Putamen (tissue), 1 donor: ENCODE data around the gene UBE2U.
A peak's percentile ranks its signal among the peaks of the same experiment; 100 is the strongest.

ENCODE experiments used
- DNase-seq: peaks from one replicate; pipeline ENCODE4 v3.0.0-alpha.2; 2016; ENCODE audit warnings: low spot score

UBE2U gene, protein sequence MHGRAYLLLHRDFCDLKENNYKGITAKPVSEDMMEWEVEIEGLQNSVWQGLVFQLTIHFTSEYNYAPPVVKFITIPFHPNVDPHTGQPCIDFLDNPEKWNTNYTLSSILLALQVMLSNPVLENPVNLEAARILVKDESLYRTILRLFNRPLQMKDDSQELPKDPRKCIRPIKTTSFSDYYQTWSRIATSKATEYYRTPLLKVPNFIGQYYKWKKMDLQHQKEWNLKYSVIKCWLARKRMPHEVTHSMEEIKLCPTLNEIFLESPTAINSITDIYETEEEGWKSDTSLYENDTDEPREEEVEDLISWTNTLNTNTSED

DNA sequence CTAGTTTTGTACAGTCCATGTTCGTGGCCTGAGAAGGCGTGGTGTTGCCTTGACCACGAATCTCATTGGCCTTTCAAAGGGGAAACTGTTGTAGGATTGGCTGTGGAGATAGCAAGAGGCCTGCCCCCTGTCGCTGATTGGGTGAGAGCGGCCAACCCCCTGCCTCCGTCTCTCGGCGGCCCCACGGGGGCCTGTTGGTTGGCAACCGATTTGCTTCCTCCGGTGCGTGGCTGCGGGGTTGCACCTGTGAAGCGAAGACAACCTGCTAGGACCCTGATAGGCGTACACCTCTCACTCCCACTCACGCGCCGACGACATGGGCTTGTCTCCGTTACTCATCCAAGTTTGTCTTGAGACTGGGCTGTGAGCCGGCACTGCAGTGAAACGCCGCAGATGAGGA is at the start of gene UBE2U:
UBE2U (plus strand) TSS at position 204 of the 400 bp plus-strand sequence. CDS start 428 bp downstream, outside the sequence.
- DNase-seq, result no peak

DNA sequence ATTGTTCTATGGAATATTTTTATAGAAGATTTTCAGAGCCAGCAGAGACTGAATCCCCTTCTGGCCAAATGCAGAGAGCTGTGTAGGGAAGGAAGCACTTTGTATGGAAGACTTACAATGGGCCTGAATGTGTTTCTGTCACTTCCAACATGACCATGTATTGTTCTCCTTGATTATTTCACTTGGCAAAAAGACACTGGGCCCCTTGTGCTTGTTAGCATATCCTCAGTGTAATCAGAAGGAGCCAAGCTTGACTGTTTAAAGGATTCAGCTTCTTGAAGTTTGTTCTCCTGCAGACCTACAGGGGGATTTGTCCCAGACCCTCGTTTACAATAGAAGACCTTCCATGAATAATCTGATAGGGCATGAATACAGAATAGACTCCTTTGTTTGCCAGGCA is 48.1 kb upstream of the UBE2U start:
- DNase-seq, result peak; percentile 81

DNA sequence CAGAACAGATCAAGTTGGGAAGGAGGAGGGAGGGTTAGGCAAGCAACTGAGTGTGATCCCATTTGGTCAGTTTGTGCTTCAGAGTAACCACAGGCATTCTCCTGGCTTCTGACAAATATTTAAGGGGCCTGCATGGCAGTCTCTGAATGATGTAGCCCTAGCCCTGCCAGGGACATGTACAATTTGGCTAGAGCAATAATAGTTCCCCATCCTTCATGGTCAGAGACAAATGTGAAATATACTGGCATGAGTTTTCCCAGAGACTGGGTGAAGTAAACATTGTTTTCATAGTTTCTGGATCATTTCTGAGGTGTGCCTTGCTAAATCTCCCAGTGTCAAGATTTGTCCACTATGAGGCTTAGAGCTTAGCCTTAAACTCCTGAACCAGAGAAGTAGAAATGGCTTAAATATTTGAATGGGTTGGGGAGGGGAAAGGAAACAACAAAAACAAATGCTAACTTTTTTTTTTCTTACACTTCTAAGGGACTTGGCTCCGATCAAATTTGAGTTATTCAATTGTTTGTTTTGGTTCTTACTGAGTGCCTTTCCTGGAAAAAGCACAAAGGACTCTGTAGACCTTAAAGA is 42.0 kb upstream of the UBE2U start:
- DNase-seq, result no peak

DNA sequence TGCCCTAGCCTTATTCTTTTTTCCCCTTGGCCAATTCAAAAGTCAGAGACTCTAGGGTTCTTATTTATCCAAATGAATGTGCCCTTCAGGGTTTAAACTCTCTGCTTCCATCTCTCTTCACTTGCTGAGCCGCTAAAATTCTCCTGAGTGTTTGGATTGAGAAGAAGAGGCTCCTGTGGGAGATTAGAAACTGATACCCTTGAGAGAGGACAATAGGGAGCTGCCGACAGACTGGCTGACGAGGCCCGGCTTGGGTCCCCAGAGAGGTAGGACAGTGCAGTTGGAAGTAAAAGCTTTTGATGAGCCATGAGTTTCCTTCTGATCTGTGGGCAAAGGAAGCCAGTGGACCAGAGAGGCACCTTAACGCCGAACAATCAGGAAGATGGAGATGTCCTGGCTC is 41.3 kb upstream of the UBE2U start:
- no peak for DNase-seq

DNA sequence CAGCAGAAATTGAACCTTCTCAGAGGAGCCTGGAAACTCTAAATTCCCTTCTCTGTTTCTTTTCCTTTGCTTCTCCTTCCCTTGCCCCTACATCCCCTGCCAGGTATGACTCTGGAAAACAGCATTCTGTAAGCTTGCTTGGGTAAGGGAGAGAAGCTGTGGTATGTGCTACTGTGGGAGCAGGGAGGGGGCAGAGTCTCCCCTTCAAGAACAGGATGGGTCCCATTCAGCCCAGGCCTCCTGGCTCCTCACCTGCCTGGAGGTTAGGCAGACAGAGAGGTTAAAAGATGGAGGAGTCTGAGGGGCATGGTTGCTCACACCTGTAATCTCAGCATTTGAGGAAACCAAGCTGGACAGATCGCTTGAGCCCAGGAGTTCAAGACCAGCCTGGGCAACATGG is 40.6 kb upstream of the UBE2U start:
- no peak for DNase-seq

DNA sequence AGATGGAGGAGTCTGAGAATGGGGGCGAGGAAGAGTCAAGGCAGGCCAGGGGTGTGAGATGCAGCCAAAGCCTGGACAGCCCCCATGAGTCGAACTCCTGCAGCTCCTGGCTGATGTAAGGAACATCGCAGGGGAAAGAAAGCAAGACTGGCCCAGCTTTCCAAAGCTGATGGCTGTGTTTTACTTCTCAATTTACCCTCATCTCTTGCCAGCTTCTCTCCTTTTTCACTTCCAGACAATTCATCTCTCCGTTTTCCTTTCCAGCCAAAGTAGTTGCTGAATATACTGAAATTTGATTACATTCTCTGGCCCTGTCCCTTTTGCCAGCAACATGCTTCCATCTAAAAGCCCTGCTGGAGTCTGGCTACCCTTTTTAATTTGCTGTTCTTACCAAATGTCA is 40.0 kb upstream of the UBE2U start:
- DNase-seq, result no peak

DNA sequence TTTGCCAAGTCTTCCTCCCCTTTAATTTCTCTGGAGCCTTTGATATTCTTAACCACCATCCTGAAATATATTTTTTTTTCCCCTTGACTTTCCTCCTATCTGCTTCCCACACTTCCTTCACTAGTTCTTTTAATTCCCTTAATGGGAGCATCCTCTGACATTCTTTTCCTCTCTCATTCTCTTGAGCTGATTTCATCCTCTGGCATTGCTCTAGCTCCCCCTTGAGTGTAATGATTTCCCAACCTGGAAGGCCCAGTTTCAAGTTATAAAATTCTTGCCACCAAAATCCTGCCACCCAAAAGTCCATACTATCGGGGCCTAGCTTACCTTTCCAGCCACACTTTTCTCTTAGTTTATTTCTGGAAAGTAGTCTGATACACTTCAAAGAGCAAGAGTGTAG is 39.5 kb upstream of the UBE2U start:
- peak; percentile 15 for DNase-seq

DNA sequence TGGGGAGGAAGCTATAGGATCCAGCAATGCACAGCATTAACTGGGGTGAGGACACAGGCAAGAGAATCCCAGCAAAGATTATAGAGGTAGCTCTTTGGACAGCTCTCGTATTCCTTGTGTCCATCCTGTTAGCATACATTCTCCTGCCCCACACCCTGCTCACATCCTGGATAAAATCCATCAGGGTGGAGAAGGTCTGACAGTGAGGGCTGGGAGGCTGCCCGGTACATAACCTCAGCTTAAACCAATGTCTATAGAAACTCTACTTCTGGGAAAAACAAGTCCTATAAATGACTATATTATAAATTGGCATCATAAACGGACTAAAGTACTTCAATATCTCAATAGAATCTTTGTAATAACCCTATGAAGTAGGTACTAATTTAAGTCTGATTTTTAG is 36.8 kb upstream of the UBE2U start:
- no peak for DNase-seq

DNA sequence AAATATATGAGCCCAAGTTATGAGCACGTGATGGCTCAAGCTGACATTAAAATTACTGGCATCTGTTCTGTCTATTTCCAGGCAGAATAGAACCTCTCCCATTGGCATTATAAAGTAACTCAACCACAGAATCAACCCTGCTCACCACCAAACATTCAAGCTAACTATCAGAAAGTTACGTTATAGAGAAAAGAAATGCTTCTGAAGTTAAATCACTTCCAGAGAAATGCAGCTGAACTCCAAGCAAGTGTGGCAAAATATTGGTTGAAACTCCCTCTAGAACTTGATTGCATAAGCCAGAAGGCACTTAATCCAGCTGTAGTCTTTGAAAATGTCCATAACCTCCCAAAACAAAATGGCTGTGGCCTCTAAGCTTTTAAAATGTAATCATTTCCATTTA is 36.2 kb upstream of the UBE2U start:
- DNase-seq, result no peak

DNA sequence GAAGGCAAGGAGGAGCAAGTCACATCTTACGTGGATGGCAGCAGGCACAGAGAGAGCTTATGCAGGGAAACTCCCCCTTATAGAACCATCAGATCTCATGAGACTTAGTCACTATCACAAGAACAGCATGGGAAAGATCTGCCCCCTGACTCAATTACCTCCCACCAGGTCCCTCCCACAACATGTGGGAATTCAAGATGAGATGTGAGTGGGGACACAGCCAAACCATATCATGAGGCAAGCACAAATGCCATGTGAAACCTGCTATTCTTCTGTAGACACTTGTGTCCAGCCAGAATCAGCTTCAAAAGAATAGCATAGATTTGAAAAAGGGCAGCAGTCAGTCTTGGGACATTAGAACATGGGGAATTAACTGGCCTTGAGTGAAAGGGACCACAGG is 32.2 kb upstream of the UBE2U start:
- no peak for DNase-seq

DNA sequence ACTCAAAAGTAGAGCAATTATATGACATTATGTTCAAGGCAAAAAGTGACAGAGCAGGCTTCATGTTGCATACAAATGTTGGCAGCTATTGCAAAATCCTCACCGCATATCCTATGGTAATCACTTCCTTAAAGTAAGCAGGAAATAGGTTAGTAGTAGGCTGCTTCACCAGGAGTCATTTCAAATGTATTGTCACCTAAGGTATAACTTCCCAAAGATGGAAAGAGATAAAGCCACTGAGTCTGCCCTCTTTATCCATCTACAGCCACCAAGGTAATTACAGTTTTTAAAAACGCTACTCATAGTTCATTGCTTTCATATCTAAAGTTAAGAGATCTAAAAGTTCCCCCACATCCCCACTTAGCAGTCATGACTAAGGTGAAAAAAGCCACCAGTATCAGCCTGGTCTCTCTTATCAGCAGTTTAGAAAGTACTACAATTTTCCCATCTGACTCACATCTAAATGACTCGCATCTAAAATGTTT is 31.6 kb upstream of the UBE2U start:
- no peak for DNase-seq

DNA sequence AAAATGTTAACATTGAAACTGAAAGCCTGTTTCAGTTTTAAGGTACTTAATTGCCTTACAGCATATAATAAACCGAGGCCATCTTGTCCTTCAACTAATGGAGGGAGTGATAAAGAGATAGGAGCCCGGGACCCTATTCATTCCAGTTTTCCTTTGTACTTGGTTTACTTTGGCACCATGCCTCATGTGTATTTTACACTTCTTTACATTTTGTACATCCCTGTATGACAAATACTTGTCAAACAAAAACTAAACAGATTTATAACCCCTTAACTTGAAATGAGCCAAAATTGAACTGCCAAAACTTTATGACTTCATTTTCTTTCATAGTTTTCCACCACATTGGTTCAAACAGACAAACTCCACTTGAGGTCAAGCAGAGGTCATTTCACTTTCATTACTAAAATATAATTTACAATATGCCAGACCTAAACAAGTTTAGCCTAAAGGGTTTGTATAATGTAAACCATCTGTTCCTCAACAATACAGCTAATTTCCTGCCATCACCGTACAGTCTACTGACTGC is 30.9 kb upstream of the UBE2U start:
- no peak for DNase-seq

DNA sequence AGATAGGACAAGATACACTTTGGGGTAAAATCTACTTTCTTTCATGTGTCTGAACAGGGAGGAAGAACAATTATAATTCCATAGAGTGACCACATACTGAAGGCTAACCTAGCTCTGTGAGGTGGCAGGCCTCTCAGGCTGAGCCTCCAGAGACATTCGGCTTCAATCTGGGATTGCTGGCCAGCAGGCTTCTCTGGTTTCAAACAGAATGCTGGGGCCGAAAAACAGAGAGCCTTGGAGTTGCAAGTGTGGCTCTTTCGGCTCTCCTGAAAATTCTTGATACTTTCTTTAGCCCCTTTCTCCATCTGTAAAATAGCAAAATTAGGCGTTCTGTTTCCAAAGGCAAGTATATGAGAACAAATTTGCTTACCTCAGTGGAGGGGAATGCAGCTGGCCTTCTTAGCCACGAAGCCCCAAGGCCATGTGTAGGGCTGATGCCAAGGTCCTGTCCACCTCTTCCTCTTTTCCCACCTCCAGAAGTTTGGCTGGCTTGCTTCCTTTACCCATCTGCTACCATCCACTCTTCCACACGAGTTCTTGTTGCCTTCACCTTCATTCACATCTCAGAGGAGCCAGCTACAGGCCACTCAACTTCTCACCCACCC is 30.0 kb upstream of the UBE2U start:
- DNase-seq, result no peak

DNA sequence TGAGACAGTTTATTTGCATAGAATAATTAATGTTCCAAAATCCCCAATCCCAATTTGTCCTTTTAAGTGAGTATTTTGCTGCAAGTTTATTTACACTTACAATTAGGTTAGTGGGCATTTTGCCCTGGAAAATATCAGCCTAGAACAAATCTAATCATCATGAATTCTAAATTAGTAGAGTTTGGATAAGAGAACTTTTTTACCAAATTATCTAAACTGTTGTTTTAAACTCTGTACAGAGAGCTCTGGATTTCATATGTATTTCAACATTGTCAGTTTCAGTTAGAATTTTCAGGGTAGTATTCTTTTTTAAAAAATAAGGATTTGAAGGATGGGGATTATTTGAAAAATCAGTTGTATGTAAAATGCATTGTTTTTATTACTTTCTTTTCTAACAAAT is 27.8 kb upstream of the UBE2U start:
- DNase-seq, result no peak

DNA sequence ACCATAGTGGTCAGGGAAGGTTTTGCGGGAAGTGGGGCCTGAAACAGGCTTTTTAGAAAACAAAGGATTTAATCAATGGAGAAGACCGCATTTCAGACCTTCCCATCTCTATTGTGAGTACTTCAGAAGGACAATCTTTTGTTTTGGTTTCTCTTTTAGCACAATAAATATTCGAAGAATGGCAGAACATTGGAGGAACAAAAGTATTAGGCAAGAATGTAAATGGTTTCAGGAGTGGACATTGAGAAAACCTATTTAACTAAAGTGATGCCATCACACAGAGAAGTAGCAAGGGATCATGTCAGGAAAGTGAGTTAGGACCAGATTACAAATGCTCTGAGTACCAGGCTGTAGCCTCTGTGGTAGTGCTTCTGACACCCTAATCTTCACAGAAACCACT is 26.8 kb upstream of the UBE2U start:
- no peak for DNase-seq

DNA sequence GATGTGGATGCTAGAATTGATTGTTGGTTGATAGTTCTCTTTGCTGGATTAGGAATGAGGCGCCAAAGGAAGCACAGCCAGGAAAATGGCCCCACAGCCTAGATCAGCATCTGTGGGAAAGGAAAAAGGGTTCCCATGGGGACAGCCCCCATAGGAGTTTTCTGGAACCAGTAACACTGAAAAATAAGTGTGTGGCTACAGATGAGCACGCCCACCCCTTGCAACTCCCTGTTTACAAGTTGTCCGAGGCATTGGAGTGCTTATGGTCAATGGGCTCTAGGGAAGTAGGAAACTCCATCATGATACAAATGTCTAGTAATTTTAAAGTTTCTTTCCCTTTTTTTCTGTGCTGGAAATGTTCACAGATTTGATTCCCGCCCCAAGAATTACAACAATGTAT is 23.8 kb upstream of the UBE2U start:
- DNase-seq, result no peak

DNA sequence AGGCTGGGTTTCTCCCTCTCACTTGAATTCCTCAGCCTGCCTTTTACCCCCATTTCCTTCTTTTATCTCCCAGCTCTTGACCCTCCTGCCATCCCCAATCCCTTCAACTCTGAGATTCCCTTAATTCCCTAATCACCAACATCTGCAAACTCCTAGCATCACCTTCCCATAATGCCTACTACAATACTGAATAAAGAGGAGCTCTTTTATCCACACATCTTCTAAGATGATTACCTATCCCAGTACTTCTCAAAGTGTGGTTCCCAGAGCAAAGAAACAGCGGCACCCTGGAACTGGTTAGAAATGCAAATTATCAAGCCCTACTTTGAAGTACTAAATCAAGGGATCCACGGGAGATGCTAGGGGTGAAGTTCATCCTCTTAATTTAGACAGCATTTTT is 21.2 kb upstream of the UBE2U start:
- no peak for DNase-seq

DNA sequence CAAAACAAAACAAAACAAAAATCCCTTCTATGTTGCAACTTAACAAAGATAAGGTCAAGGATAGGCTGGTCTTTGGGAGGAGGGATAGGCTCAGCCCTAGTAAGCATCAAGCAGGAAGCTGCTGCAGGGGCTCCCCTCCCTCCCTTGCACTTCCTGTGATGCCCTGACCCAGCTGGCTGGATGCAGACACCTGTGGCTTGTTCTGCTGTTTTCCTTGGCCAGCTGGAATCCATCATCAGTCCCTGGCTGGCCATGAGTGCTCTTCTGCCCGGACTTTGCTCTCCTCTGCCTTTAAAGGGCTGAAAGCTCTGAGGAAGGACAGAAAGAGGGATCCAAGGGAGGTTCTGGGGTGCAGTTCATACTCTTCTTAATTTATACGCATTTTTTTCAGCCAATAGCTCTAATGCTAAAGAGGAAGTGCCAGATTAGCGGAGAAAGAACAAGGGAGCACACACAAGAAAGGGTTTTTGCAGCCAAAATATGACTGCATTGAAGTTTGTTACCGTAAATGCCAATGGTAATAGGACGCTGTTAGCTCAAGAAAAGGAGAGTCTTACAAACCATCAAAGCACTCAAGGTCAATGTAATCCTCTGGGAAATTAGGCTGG is 19.9 kb upstream of the UBE2U start:
- no peak for DNase-seq

DNA sequence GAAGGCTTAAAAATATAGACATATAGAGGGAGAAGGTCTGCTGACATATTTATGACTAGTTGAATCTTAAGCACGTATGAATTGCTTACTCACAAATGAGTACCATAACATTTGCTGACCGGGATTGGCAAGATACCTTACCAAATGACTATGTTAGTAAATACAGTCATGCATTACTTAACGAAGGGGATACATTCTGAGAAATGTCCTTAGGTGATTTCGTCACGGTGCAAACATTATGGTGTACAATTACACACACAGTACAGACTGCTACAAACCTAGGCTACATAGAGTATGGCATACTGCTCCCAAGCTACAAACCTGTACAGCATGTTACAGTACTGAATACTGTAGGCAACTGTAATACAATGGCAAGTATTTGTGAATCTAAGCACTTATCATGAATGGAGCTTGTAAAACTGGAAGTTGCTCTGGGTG is 19.4 kb upstream of the UBE2U start:
- DNase-seq, result no peak

DNA sequence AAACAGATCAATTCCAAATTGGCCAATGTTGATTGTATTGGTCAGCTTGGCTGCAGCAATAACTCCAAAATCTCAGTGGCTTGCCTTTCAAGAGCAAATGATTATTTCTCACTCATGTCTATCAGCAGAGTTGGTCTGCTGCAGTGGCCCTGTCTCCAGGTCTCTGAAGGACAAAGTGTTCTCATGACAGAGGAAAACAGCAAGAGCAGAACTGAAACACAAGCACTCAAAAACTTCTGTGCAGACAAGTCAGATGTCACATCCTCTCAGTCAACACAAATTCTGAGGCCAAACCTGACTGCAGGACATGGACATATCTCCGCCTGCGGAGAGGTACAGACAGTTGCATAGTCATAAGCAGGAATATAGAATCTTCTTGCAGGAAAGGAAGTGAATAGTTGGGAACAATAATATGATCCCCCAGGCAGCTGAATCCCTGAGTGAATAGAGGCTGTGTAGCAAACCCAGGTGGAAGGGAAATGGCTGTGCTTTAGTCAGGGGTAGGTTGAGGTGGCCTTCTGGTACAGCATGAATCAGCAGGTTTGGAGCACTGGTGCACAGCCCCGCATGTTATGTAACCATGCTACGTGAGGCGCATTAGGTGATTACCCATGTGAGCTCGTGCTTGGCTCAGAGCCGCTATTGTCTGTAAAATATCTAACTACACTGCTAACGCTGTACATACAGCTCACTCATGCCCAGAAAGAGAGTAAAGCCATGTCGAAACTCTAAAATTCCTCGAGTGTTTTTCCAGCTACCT is 17.1 kb upstream of the UBE2U start:
- DNase-seq, result no peak

DNA sequence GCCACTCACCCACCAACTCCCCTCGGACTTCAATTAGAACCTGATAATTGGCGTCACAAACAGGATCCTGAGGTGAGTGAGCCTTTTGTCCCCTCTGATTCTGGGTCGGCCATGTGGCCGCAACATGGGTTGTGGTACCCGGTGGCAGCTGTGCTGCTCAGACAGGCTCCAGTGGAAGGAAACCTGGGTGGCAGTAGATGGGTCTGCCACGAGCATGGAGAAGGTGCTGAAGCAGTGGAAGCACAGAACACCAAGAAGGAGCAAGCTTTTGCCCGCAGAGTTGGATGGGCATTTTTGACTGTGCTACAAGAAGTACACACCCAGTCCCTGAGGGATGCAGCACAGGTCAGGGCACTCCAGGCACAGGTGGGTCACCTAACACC is 16.5 kb upstream of the UBE2U start:
- no peak for DNase-seq

DNA sequence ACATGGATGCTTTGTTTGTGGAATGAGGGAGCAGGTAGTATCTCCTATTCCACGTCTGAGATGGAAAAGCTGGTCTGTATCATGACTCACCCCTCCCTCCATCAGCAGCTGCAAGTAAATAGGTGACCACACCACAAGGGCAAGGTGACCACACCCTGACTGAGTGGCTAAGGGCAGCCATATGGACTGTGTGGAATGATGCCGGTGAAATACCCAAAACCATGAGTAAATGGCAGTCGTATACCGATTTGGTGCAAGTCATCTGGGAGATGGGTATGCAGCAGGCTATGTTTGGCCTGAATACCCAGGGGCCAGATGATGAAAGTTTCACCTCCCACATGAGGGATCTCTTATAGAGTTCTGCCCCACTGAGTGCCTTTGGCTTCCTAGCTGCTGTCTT is 15.8 kb upstream of the UBE2U start:
- no peak for DNase-seq
